Endothelial cell of umbilical vein (primary cell): ENCODE measurements around the gene NCAPG2. TPM values are rescaled to one million over a fixed set of nuclear protein-coding genes. Genes with fewer than 3 reads are reported as not detected.

Experiments used
- BruUV-seq: library from RNA; stranded (reverse); fragments of 400-500 nt; replicated peaks from 2 replicates; lab custom pipeline; 2021; lab: Mats Ljungman, UMichigan
- CTCF ChIA-PET: fragments of 300-600, 350-600 bp; sonication (Branson Sonifier 250); formaldehyde crosslinking; loops from one replicate; lab custom pipeline; 2021; ENCODE audit warnings: antibody characterized with exemption, inconsistent platforms; lab: Charles Lee
- POLR2A ChIA-PET: fragments of 300-600, 350-600 bp; sonication (Branson Sonifier 250); formaldehyde crosslinking; loops from one replicate; lab custom pipeline; 2021; ENCODE audit warnings: antibody characterized with exemption, inconsistent platforms; lab: Charles Lee
- DNase-seq: peaks from one replicate; pipeline ENCODE4 v3.0.0-alpha.2; 2011; ENCODE audit warnings: low read depth, low spot score
- FAIRE-seq: peaks from 2 replicates; lab custom pipeline; 2011; peaks lifted over from hg19 to GRCh38; lab: Jason Lieb, UNC
- H2AFZ ChIP-seq: 2 replicates; pipeline ENCODE4 v1.6.0; 2012; ENCODE audit warnings: low read depth, low read length, control low read depth, inconsistent platforms
- H3K27ac ChIP-seq: 2 replicates; pipeline ENCODE4 v1.5.1; 2011; ENCODE audit warnings: low read depth, mild to moderate bottlenecking, control low read depth, low read length, moderate library complexity; ENCODE audit not compliant: insufficient read depth
- H3K27me3 ChIP-seq, 2 experiments: 2 replicates each; pipeline versions ENCODE4 v1.6.0 to v1.6.1; 2011; ENCODE audit warnings: low read length in 2 of 2, mixed read lengths in 1 of 2; ENCODE audit not compliant: control insufficient read depth in 2 of 2, insufficient read depth in 2 of 2
- H3K36me3 ChIP-seq, 2 experiments: 2 replicates in 1 of 2; 3 replicates in 1 of 2; pipeline ENCODE4 v1.5.1; 2011; ENCODE audit warnings: low read length in 2 of 2, mild to moderate bottlenecking in 1 of 2, moderate library complexity in 1 of 2; ENCODE audit not compliant: control insufficient read depth in 2 of 2, insufficient read depth in 2 of 2; ENCODE audit errors: extremely low read depth in 1 of 2
- H3K4me1 ChIP-seq: 3 replicates; pipeline ENCODE4 v1.5.1; 2011; ENCODE audit warnings: mild to moderate bottlenecking, low read length; ENCODE audit not compliant: control insufficient read depth, insufficient read depth; ENCODE audit errors: extremely low read depth
- H3K4me2 ChIP-seq: 2 replicates; pipeline ENCODE4 v1.6.1; 2011; ENCODE audit warnings: low read length, control low read depth, mixed read lengths; ENCODE audit not compliant: insufficient read depth
- H3K4me3 ChIP-seq, 3 experiments: fragments of 200-600 bp in 1 of 3; sonication (generic), shearing (Covaris generic) in 1 of 3; replicated peaks in 1 of 3; 2 replicates each; pipeline ENCODE4 v1.5.1; 2011 to 2016; ENCODE audit warnings: control low read depth in 3 of 3, low read length in 3 of 3, mild to moderate bottlenecking in 2 of 3, inconsistent platforms in 1 of 3, low read depth in 1 of 3, moderate library complexity in 1 of 3; ENCODE audit not compliant: insufficient read depth in 1 of 3
- H3K79me2 ChIP-seq: 2 replicates; pipeline ENCODE4 v1.6.0; 2012; ENCODE audit warnings: low read length, inconsistent platforms; ENCODE audit not compliant: control insufficient read depth, insufficient read depth
- H3K9ac ChIP-seq: replicated peaks from 2 replicates; pipeline ENCODE3; 2011; ENCODE audit warnings: low read length, control low read depth; ENCODE audit not compliant: insufficient read depth; ENCODE audit errors: extremely low read depth
- H3K9me1 ChIP-seq: replicated peaks from 3 replicates; pipeline ENCODE4 v1.6.0; 2011; ENCODE audit warnings: mild to moderate bottlenecking, low read length; ENCODE audit not compliant: control insufficient read depth, insufficient read depth; ENCODE audit errors: extremely low read depth
- H3K9me3 ChIP-seq: replicated peaks from 2 replicates; pipeline ENCODE4 v1.5.1; 2012; ENCODE audit warnings: low read length, inconsistent platforms; ENCODE audit not compliant: control insufficient read depth, insufficient read depth
- H4K20me1 ChIP-seq: replicated peaks from 2 replicates; pipeline ENCODE3; 2011; ENCODE audit warnings: mild to moderate bottlenecking, low read length; ENCODE audit not compliant: control insufficient read depth, insufficient read depth; ENCODE audit errors: extremely low read depth
- CTCF ChIP-seq, 2 donors: IDR thresholded peaks; 1 replicate in 1 of 2; 2 replicates in 1 of 2; pipeline ENCODE4 v1.5.1; 2011; ENCODE audit warnings: low read length in 2 of 2, mild to moderate bottlenecking in 2 of 2, moderate library complexity in 2 of 2, control low read depth in 1 of 2, inconsistent platforms in 1 of 2, low read depth in 1 of 2; ENCODE audit not compliant: insufficient read depth in 1 of 2; ENCODE audit errors: extremely low read depth in 1 of 2
- EZH2 ChIP-seq: IDR thresholded peaks from 2 replicates; pipeline ENCODE4 v1.6.1; 2012; ENCODE audit warnings: borderline replicate concordance, low read depth, mild to moderate bottlenecking, moderate library complexity, low read length, inconsistent platforms; ENCODE audit not compliant: severe bottlenecking
- FOS ChIP-seq: IDR thresholded peaks from 2 replicates; pipeline ENCODE4 v1.6.1; 2011; ENCODE audit warnings: mild to moderate bottlenecking, low read length, moderate library complexity, borderline replicate concordance; ENCODE audit not compliant: insufficient read depth
- GATA2 ChIP-seq: IDR thresholded peaks from 2 replicates; pipeline ENCODE4 v1.7.0; 2011; ENCODE audit warnings: low read depth, mild to moderate bottlenecking, moderate library complexity, mixed read lengths, low read length; ENCODE audit not compliant: insufficient read length, insufficient read depth
- JUN ChIP-seq: IDR thresholded peaks from 2 replicates; pipeline ENCODE4 v1.6.1; 2011; ENCODE audit warnings: borderline replicate concordance, low read depth; ENCODE audit not compliant: insufficient read length, insufficient read depth
- MAX ChIP-seq: IDR thresholded peaks from 2 replicates; pipeline ENCODE4 v1.6.1; 2011; ENCODE audit not compliant: insufficient read depth, insufficient read length
- MYC ChIP-seq: IDR thresholded peaks from one replicate; pipeline ENCODE4 v1.6.1; 2011; ENCODE audit warnings: mild to moderate bottlenecking, low read depth, low read length
- POLR2A ChIP-seq: IDR thresholded peaks from 2 replicates; pipeline ENCODE4 v1.6.1; 2012; ENCODE audit warnings: low read depth, mild to moderate bottlenecking, control low read depth, low read length
- POLR2AphosphoS5 ChIP-seq: IDR thresholded peaks from 2 replicates; pipeline ENCODE4 v1.6.1; 2012; ENCODE audit warnings: low read depth, mild to moderate bottlenecking, control low read depth, low read length, moderate library complexity; ENCODE audit not compliant: insufficient read depth
- dilution Hi-C: fragments of 300-500 bp; cut with MboI; formaldehyde crosslinking; loops from one replicate; pipeline ENCODE4 v1.15.0; 2019; ENCODE audit warnings: low sequenced_read_pairs; ENCODE audit not compliant: extremely low pct_ligation_motif_present
- intact Hi-C: fragments of 100-400 bp; cut with micrococcal nuclease; formaldehyde crosslinking; loops from one replicate; pipeline ENCODE4 v1.10.0; 2022
- polyA plus RNA-seq, 4 experiments: library from polyadenylated mRNA; depleted of rRNA in 3 of 4; stranded (reverse) in 3 of 4; unstranded in 1 of 4; fragments of >200 nt; gene quantifications; 2 replicates each; pipeline versions ENCODE4 v1.2.1 to v1.2.3, GENCODE V29; 2011 to 2012; ENCODE audit warnings: missing spikeins in 1 of 4
- total RNA-seq: library from RNA; stranded (reverse); gene quantifications from 2 replicates; pipeline ENCODE4 v1.2.3, GENCODE V29; 2021

The NCAPG2 gene
- total and polyA plus RNA-seq, 2 donors (not counting 3 experiments of a cell fraction or from before 2014, with no cell fraction given): 19.2 to 62.3 TPM

GRCh38 chr7:158700008-158700407, 4.6 kb downstream of the NCAPG2 start:
- ChIA-PET CTCF (interaction anchor here (0.7 to 8.0 kb wide), 2 partner anchors 73 to 277 kb away, joined by 3 to 291 read pairs; no protein-coding TSS in a partner anchor), POLR2A (no interaction called here)
- Histone ChIP-seq H3K9me3 (no peaks in the 10 kb centered on the region), H3K4me1 (peaks cover 24% of the 10 kb centered on the region), H3K36me3 (peaks cover 0 to 2% of the 10 kb centered on the region in 2 experiments), H3K27me3 (no peaks in the 10 kb centered on the region), H2AFZ (no peak overlapping the region), H3K9me1 (no peaks in the 10 kb centered on the region), H3K9ac (no peak overlapping the region), H4K20me1 (no peaks in the 10 kb centered on the region), H3K79me2 (peaks cover 70% of the 10 kb centered on the region), H3K4me2 (no peak overlapping the region), H3K4me3 (no peak overlapping the region), H3K27ac (no peak overlapping the region)
- FAIRE-seq (no peak), DNase-seq (no peak)
- intact Hi-C loops: no loop called here
- dilution Hi-C loops: no loop called here
- TF ChIP-seq CTCF (IDR thresholded peaks at IDR 0.05; ENCODE audit: extremely low read depth in 1 of 2, insufficient read depth in 1 of 2, low read depth in 1 of 2, low read length in 2 of 2) (no peak), GATA2 (no peak), POLR2A (no peak), MAX (no peak), POLR2AphosphoS5 (no peak), JUN (no peak), EZH2 (no peak), MYC (no peak), FOS (no peak)
- no TSS peak for BruUV-seq
